NCI-H2029 treated with DMSO at 0.1 percent for 48 hours (cell line): ENCODE data around the gene CRIP1.

Source experiments
- DNase-seq: peaks from one replicate; lab custom pipeline; 2025; lab: John Stamatoyannopoulos, UW

CRIP1 gene

GRCh38 chr14:105505101-105505500 is 18.4 kb downstream of the CRIP1 start:
- no peak for DNase-seq

GRCh38 chr14:105507247-105507646 is 20.6 kb downstream of the CRIP1 start:
- no peak for DNase-seq

- no peak for DNase-seq
Measured at GRCh38 chr14:105508069-105508468, 21.4 kb downstream of the CRIP1 start.

- DNase-seq, result no peak
Measured at GRCh38 chr14:105508601-105509000, 21.9 kb downstream of the CRIP1 start.

- no peak for DNase-seq
Measured at GRCh38 chr14:105517096-105517495, 30.4 kb downstream of the CRIP1 start.

GRCh38 chr14:105519946-105520698 is 33.4 kb downstream of the CRIP1 start:
- no peak for DNase-seq

- DNase-seq, result no peak
Measured at GRCh38 chr14:105525326-105525725, 38.6 kb downstream of the CRIP1 start.

GRCh38 chr14:105525861-105526775 is 39.4 kb downstream of the CRIP1 start, which contains the start of gene TMEM121:
Gene TMEM121 (plus strand): TSS chr14:105526583. CDS start chr14:105528835, 2,252 bp downstream.
- DNase-seq, result no peak

- no peak for DNase-seq
Measured at GRCh38 chr14:105526776-105527380, 40.2 kb downstream of the CRIP1 start.

- no peak for DNase-seq
Measured at GRCh38 chr14:105527381-105527825, 40.7 kb downstream of the CRIP1 start.

- no peak for DNase-seq
Measured at GRCh38 chr14:105527826-105528585, 41.3 kb downstream of the CRIP1 start.

GRCh38 chr14:105528586-105529318 is 42.1 kb downstream of the CRIP1 start:
- no peak for DNase-seq

GRCh38 chr14:105529319-105529568 is 42.6 kb downstream of the CRIP1 start:
- no peak for DNase-seq

- no peak for DNase-seq
Measured at GRCh38 chr14:105529569-105530284, 43.0 kb downstream of the CRIP1 start.

- DNase-seq, result no peak
Measured at GRCh38 chr14:105530285-105531087, 43.8 kb downstream of the CRIP1 start.

GRCh38 chr14:105531088-105531893 is 44.6 kb downstream of the CRIP1 start:
- no peak for DNase-seq

GRCh38 chr14:105531894-105532623 is 45.4 kb downstream of the CRIP1 start:
- no peak for DNase-seq

GRCh38 chr14:105532735-105533141 is 46.1 kb downstream of the CRIP1 start:
- no peak for DNase-seq
